OCI-M2 (cell line): Measurements from ENCODE around the gene COMMD2.

Source experiments
- DNase-seq: peaks from one replicate; lab custom pipeline; 2025; ENCODE audit not compliant: unreplicated experiment; lab: John Stamatoyannopoulos, UW

The COMMD2 gene

GRCh38 chr3:149752051-149752787, at the start of gene COMMD2:
COMMD2 (minus strand) TSS chr3:149752489; CDS start chr3:149752444, 45 bp downstream.
- peak; percentile 40 for DNase-seq

GRCh38 chr3:149801639-149802038, 49.4 kb upstream of the COMMD2 start:
- no peak for DNase-seq

DNA sequence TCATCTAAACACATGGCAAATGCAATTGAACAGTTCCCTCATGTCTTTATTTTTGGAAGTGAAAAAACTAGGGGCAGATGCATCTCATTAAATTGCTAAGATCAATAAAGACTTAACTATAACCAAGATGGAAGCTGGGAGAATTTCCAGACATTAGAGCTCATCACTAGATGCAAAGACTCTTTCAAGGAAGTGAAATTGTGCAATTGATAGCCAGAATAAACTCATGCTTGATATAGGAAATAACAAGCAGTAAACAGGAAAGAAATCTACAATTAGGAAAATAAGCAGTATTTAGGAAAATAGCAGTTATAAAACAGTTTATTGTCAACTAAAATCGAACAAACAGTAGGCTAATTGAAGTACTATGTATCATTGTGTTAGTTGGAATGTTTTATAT, 48.9 kb upstream of the COMMD2 start:
- no peak for DNase-seq

GRCh38 chr3:149800693-149801092, 48.4 kb upstream of the COMMD2 start:
- no peak for DNase-seq

DNA sequence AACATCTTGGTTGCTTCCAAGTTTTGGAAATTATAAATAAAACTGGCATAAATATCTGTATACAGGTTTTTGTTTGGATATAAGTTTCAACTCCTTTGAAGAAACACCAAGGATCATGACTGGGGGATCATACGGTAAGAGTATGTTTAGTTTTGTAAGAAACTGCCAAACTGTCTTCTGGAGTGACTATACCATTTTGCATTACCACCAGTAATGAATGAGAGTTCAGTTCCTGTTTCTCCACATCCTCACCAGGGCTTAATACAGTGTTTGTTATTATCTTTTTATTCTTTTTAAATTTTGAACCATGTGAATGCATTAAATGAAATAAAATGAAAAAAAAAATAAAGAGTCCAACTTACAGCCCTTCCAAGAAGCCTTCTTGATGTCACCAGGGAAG, 43.7 kb upstream of the COMMD2 start:
- DNase-seq, result no peak

- DNase-seq, result no peak
Observed at GRCh38 chr3:149792452-149793270, 40.4 kb upstream of the COMMD2 start, which contains the start of gene ANKUB1. ANKUB1 (minus strand) TSS chr3:149792554; CDS start chr3:149792366, 188 bp downstream.

- no peak for DNase-seq
Observed at GRCh38 chr3:149790698-149791097, 38.4 kb upstream of the COMMD2 start.

DNA sequence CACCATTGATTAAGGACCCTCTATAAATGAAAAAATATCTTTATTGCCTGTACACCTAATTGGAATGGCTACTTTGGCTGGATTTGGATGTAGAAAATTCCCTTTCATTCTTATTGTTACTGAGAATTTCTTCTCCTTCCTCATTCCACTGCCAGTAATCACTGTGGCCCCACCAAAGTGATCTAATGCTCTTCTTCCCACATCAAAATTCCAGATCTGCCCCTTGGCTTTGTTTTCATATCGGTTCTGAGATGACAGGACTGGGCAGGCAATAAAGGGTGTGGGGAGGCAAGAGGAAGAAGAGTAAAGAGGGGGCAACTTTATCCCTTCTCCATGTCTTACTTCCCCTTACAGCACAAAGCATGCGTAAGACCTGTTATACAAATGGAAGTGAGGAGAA, 38.0 kb upstream of the COMMD2 start:
- no peak for DNase-seq

DNA sequence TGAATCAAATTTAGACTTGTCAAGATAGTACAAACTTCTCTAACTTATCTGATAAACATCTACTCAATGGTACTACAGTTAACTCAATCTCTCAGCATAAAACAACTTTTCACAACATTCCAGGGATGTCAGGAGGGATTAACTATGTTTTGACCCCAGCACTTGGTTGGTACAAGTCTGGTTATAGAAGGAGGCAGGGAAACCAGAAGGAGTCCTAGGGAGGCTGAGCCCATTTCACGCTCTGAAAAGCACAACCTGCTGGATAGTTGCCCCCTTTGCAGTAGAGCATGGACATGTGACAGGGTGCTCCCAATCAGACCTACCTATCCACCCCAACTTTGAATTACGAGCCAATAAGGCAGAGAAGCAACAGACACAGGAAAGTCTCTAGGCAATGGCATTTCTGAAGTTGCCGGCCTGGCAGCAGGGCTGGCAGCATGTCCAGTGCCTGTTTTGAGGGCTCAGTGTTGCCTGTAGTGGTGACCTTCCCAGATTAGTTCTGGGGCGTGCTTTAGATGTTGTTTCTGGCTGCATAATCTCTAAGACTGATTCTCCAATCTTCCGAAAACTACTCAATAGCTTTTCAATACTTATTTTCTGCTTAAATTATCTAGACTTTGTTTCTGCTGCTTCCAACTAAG, 31.9 kb upstream of the COMMD2 start:
- no peak for DNase-seq

GRCh38 chr3:149783576-149783975, 31.3 kb upstream of the COMMD2 start:
- DNase-seq, result no peak

DNA sequence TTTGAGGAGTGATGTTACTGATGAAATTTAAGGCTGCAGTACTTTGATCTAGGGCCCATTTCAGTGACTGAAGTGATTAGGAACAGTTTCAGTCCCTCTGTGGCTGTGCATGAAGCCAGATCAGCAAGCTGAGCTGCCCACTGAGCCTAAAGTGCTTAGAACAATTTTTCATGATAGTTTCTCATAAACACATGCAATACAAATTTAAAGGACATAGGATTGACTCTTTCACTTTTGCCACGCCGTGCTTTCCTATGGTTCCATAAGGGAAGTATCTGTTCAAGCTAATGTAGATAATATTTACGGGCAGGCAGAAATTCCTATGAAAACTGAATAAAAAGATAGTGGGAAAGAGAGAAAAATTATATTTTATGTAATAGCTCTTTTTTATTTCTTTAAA, 29.5 kb upstream of the COMMD2 start:
- no peak for DNase-seq

DNA sequence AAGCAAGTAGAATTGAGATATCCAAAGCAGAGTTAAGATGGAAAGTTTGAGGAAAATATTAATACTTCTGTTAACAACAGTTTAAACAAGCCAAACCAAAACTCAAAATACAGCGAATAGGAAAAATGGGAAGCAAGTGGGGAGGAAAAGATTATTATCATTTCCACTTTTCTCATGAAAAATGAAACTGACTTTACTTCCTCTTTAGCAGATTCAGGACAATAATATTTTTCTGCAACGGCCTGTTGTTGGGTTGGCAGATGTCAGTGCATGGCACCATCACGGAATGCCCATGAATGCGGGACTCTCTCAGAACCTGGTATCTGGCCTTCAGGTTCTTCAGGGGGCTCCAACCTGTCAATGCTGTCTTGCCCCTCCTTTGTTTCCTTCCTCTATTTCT, 28.9 kb upstream of the COMMD2 start:
- DNase-seq, result no peak

DNA sequence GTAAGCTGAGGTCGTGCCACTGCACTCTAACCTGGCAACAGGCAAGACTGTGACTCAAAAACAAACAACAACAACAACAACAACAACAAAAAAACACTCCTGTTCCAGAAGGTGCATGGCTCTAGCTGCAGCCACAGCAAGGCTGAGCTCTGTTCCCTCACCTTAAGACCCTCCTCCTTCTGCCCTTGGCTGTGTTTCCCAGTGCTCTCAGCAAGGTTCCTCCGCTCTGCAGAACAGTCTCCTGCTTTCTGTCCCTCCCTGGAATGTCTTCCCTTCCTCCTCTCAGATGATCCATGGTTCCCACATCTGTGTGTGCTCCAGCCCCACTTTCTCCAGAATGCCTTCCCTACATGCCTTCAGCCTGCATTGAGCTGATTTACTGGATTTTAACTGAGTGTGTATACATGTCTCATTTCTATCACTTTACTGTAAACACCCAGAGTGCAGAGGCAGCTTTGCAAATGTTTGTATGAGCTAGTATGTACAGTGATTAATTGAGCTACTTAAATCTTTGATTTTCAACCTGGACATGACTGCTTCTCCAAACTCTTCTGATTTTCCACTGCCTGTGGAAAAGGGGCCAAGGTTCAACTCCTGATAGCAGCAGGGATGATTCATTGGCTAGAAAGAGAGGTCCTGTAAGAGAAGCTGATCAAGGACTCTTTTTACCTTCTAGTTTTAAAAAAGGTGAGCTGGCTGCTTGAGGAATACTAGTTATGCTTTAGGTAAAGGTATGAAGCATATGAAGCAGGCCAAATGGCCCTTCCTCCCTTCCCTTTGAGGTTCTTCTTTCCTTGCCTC, 25.3 kb upstream of the COMMD2 start:
- DNase-seq, result no peak

DNA sequence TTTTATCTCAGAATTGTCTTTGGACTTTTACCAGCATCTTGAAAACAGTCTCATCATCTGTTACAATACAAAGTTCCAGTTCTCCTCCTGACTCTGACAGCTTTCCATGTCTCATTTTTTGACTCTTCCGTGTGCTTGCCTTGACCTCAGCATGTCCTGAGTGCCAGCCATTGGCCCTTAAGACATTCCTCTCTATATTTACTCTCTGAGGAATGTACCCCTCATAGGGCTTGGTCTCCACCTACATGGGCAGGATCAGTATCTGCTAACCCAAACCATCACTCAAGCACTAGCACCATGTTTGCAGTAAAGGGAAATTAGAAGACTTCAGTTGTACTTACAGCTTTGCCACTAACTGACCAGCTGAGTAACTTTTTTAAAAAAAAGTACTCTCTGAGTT, 23.9 kb upstream of the COMMD2 start:
- DNase-seq, result no peak

GRCh38 chr3:149772861-149773260, 20.6 kb upstream of the COMMD2 start:
- no peak for DNase-seq

DNA sequence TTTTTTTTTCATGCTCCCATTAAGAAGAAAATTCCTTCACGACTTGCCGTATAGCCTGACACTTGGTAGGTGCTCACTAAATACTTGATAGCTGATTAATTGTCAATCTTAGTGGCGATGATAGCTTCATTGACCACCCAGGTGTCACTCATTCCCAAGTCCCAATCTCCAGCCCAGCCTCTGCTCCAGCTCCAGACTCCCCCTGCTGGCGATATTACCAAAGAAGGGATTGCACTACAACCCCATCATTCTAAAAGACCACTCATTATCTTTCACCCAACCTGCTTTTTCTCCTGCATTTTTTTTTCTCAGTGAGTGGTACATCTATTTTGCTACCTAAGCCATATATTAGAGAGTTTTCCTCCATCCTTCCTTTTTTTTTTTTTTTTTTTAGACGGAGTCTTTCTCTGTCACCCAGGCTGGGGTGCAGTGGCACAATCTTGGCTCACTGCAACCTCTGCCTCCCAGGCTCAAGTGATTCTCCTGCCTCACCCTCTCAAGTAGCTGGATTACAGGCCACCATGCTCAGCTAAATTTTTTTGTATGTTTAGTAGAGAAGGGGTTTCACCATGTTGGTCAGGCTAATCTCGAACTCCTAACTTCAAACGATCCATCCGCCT, 19.5 kb upstream of the COMMD2 start:
- DNase-seq, result no peak

GRCh38 chr3:149770246-149770645, 18.0 kb upstream of the COMMD2 start:
- DNase-seq, result no peak

GRCh38 chr3:149768704-149769103, 16.4 kb upstream of the COMMD2 start:
- DNase-seq, result no peak

GRCh38 chr3:149767720-149768119, 15.4 kb upstream of the COMMD2 start:
- DNase-seq, result no peak

DNA sequence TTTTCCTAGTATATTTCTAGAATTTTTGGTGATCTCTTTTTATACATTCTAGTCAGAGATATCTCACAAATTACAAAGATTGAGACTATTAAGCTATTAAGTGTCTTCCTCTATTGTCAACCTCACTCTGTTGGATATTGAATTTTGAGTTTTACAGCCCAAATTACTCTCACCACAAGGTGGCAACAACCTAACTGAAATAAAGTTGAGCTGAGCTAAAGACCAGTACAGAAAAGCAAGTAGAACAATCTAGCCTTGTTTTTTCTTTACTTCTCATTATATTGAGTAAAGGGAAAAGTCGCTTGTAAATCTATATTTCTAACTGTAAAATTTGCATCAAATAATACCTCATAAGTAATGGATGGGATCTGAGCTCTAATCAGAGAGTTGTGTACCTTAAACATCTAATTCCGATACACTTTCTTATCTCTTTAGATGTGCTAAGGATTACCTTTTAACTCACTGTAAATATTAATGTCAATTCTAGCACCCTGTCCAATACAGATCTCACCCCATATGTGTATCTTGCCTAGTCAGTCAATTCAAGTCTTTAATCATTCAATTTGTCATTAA, 13.6 kb upstream of the COMMD2 start:
- DNase-seq, result no peak
